Stimulated activated CD4-positive, alpha-beta T cell treated with anti-CD3 and anti-CD28 coated beads, Interleukin-1b, Interleukin-23, amount 100 ng/mL, for 24 hours (primary cell): Measurements from ENCODE around the gene RHBDD2.

Experiments
- DNase-seq, 4 experiments: peaks; one replicate each; pipeline ENCODE4 v3.0.0-alpha.2; 2020; ENCODE audit warnings: low read depth in 4 of 4, low spot score in 1 of 4

Gene RHBDD2

DNA sequence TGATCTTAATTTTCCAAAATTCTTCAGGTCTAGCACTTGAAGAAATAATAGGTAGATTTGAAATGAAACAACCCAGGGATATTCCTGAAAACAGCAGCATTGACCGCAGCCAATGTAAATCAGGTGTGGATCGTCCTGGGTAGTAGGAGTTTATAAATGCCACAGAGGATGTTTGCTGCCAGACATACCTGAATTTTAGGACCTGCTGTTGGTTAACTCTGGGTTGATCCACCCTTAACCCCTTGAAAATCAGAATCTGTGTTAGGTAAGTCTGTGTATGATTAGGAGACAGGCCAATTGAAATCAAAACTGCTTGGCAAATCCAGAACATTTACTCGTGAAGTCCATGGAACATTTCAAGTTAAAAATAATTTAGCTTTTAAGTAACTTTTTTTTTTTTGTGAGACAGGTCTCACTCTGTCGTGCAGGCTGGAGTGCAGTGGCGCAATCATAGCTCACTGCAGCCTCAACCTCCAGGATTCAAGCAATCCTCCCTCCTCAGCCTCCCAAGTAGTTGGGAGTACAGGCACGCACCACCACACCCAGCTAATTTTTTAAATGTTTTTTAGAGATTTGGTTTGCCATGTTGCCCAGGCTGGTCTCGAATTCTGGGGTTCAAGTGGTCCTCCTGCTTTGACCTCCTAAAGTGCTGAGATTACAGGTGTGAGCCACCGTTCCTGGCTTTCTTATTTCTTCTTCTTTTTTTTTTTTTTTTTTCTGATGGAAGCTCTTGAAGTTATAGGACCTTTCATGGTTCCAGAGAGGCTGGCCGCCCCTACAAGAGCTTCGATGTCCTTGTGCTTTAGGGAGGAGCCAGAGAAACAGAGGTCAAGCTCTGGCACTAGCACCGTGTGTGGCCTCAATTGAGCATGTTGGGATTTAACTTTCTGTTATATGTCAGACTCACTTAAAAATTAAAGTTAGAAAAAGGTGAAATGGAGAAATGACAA is 38.1 kb downstream of the RHBDD2 start:
- no peak for DNase-seq

DNA sequence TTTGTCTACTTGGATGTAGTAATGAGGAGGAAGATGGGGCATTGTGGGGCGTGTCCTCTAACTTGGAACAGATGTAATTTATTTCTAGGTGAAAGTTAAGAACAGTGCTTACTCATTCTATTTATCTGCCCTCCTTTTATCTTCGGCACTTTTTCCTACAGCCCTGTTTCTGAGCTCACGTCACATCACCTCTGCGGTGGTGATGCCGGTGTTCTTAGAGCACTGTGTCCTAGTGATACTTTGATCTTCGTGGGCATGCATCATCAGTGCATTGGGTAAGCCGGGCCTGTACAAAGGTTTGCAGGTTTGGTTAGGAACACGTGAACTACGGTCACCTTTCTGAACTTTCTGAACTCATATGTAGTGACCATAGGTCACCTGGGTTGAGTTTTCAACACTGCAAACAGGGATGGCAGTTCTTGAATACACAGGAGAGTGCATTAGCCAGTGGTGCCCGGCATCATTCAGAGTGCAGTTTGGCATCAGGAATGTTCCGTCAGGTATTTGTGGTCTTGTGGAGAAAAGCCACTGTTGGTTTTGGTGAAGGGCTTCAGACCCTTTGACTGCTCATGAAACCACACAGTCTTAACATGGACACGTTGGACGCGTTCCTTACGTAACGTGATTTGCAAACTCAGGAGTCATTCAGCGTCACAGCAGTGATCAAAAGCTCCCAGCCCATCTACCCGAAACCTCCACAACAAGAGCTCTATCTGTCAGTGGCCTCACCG is 41.8 kb downstream of the RHBDD2 start:
- no peak for DNase-seq

DNA sequence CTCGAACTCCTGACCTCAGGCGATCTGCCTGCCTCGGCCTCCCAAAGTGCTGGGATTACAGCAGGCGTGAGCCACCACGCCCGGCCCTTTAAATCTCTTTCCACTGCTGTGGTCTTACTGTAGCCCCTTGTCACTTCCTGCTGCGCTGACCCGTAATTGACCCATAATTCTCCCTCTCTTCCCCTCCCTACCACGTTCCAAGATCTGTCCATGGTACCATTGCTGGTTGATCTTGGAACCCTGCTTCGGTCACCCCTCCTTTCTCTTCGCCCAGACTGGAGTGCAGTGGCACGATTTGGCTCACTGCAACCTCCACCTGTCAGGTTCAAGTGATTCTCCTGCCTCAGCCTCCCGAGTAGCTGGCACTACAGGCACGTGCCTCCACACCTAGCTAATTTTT is 42.6 kb downstream of the RHBDD2 start:
- DNase-seq: no peak

DNA sequence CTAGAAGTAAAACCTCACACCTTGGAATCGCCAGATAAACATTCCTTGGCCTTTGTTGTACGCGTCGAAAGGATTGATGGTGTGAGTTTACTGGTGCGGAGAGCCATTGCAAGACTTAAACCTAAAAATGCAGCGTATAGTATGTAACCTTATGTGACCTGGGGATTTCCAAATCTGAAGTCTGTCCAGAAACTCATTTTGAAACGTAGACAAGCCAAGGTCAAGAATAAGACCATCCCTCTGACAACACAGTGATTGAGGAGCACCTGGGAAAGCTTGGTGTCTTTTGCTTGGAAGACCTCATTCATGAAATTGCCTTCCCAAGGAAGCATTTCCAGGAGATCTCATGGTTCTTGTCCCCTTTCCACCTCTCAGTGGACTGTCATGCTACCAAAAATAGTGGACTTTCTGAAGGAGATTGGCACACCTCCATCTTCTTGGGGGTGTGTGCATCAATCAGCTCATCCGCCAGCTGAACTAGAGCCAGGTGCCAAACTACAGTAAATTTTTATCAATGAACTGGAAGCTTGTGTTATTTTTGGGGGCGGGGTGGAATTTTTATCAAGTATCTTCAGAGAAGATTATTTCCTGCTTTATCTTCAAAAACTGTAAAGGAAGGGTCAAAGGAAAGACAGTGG is 44.3 kb downstream of the RHBDD2 start:
- DNase-seq: no peak

DNA sequence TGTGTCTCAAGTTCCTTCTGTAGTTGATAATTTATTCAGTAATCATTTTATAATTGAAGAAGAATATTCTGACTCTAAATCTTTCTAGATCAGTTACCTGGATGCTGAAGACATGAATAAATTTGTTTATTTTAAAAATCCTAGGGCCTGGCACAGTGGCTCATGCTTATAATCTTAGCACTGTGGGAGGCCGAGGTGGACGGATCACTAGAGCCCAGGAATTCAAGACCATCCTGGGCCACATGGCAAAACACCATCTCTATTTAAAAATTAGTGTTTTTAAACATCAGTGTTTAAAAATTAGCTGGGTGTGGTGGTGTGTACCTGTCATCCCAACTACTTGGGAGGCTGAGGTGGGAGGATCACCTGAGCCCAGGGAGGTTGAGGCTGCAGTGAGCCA is 45.4 kb downstream of the RHBDD2 start:
- DNase-seq: no peak

DNA sequence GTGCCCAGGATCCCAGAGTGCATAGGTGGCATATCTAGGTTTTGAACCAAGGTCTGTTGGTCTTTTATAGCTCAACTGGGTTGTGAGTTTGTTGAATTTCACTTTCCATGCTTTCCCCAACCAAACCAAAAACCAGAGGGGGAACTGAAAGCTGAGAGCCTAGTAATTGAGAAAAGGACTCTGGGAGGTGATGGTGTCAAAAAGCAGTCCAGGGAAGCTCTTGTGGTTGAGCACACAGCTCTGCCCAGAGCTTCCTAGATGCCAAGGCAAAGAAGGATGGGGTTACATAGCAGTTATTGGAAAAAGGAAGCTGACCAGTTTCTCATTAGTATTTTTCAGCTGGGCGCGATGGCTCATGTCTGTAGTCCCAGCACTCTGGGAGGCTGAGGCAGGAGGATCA is 46.1 kb downstream of the RHBDD2 start:
- DNase-seq: no peak

DNA sequence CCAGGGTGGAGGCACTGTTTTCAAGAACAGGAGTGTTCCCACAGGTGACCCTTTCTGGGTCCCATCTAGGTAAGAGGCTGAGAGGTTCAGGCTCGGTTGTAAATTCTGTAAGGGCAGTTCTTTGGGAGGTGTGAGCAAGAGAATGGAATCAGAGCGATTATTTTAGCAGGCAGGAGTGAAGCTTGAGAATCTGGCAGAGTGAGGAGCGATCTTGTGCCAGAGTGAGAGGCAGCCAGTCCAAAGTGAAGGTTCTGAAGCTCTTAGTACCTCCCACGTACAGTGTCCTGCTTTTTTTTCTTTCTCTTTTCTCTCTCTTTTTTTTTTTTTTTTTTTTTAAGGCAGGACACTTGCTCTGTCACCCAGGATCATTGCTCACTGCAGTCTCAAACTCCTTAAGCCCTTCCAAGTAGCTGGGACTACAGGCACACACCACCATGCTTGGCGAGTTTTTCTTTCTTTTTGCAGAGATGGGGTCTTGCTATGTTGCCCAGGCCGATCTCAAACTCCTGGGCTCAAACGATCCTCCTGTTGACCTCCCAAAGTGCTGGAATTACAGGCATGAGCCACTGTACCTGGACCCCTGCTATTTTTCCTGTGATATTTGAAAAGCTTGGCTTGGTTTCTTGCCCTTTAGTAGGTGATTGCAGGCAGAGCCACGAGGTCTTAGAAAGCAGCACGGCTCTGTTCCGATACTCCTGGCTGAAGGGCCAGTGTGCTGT is 47.0 kb downstream of the RHBDD2 start:
- no peak for DNase-seq

DNA sequence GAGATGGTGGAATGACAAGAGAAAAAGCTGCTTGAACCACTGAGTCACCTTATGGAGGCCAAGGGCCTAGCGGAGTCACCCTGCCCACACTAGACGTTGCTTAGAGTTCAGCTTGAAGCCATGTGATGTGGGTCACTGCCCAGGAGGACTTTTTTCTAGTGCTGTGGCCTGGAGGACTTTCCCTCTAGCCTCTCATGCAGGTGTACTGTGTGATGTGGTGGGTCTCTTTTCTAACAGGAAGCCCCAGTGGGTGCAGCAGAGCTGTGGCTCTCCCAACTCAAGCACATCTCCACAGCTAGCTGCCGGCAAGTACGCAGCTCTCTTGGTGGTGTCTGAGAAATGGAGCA is 49.7 kb downstream of the RHBDD2 start:
- DNase-seq: no peak

DNA sequence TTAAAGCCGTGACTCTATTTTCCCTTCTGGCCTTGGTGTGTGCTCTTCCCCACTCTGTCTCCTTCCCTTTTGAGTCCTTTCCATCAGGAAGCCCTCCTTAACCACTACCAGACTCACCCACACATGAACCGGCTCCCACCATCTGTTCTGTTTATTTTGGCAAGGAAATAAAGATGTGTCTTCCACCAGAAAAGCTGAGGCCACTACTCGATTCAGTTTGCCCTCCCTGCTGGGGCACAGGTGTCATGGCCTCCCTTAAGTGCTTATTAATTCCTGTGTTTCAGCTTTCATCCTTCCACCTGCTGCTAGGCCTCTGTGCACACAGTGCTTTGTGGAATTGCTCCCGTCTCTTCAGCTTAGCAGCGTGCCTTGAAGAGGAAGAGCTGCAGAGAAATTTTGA is 52.8 kb downstream of the RHBDD2 start:
- DNase-seq: no peak

DNA sequence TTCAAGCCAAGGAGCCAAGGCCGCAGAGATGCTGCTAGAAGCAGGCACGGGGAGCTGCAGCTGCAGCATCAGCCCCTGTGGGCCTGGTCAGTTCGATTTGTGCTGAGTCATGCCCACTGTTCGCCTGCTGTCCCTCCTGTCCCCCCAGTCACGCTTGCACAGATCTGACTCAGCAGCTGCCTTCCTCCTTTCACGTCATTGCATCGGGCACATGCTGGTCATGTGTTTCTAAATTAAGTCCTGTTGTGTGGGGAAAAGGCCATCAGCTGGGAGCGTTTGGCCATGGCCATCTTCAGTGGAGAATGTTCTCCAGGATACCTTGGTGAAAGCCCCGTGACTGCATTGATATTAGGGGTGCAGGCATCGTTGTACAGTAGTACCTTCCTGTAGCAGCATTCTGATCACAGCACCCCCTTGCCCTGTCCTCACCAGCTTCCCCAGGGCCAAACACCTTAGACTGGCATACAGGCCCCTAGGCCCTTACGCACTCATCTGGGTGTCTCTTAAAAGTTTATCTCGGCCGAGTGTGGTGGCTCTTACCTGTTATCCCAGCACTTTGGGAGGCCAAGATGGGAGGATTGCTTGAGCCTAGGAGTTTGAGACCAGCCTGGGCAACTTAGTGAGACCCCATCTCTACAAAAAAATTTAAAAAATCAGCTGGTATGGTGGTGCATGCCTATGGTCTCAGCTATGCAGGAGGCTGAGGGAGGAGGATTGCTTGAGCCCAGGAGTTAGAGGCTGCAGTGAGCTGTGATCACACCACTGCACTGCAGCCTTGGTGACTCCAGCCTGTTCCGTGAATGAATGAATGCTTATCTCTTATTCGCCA is 59.3 kb downstream of the RHBDD2 start:
- DNase-seq: no peak
